KMS-11 (cell line): ENCODE results near the gene AATF.
"Not testable (repeated sequence)": the region's sequence is repeated elsewhere in the genome, so short reads cannot be mapped to it uniquely, and the experiment has no call there.

Experiments used
- H2AFZ ChIP-seq: fragments of 200-600 bp; sonication (generic); 2 replicates; pipeline ENCODE4 v1.6.1; 2016; ENCODE audit warnings: antibody characterized with exemption, mixed run types, low read depth
- H3K27ac ChIP-seq: fragments of 200-600 bp; sonication (generic); 2 replicates; pipeline ENCODE4 v1.6.1; 2016; ENCODE audit warnings: mild to moderate bottlenecking, mixed run types
- H3K27me3 ChIP-seq: fragments of 200-600 bp; sonication (generic); 2 replicates; pipeline ENCODE4 v1.6.1; 2017; ENCODE audit warnings: mild to moderate bottlenecking, low read depth, mixed run types, moderate library complexity; ENCODE audit not compliant: insufficient read depth
- H3K36me3 ChIP-seq: fragments of 200-600 bp; sonication (generic); 2 replicates; pipeline ENCODE4 v1.6.1; 2017; ENCODE audit warnings: mild to moderate bottlenecking, mixed run types; ENCODE audit not compliant: insufficient read depth
- H3K4me1 ChIP-seq: fragments of 200-600 bp; sonication (generic); 2 replicates; pipeline ENCODE4 v1.6.1; 2016; ENCODE audit warnings: mild to moderate bottlenecking, low read depth, mixed run types; ENCODE audit not compliant: poor library complexity, severe bottlenecking
- H3K4me2 ChIP-seq: fragments of 200-600 bp; sonication (generic); 2 replicates; pipeline ENCODE4 v1.7.0; 2016; ENCODE audit warnings: mild to moderate bottlenecking, mixed run types
- H3K4me3 ChIP-seq: fragments of 200-600 bp; sonication (generic); IDR thresholded peaks from 2 replicates; pipeline ENCODE4 v1.6.1; 2017; ENCODE audit warnings: low read depth, low read length, mixed read lengths; ENCODE audit not compliant: insufficient read depth
- H3K79me2 ChIP-seq: fragments of 200-600 bp; sonication (generic); 2 replicates; pipeline ENCODE4 v1.6.1; 2016; ENCODE audit warnings: low read depth, mixed run types; ENCODE audit not compliant: insufficient read depth
- H3K9ac ChIP-seq: fragments of 200-600 bp; sonication (generic); 2 replicates; pipeline ENCODE4 v1.6.1; 2016; ENCODE audit warnings: mild to moderate bottlenecking, mixed run types
- H4K20me1 ChIP-seq: fragments of 200-600 bp; sonication (generic); 2 replicates; pipeline ENCODE4 v1.6.1; 2016; ENCODE audit warnings: mild to moderate bottlenecking, mixed run types; ENCODE audit not compliant: insufficient read depth
- CTCF ChIP-seq: fragments of 200-600 bp; sonication (generic); conservative IDR thresholded peaks from 2 replicates; pipeline ENCODE4 v1.6.1; 2017; ENCODE audit warnings: low read depth, mild to moderate bottlenecking, antibody characterized with exemption, low read length, moderate library complexity, mixed read lengths

Gene AATF

GRCh38 chr17:37067555-37068111 lies 118.9 kb downstream of the AATF start:
- Histone ChIP-seq H3K27ac (no peak overlapping the region), H3K4me3 (no peak overlapping the region), H3K4me2 (no peak overlapping the region), H2AFZ (no peak overlapping the region), H4K20me1 (no peaks in the 10 kb centered on the region), H3K79me2 (no peaks in the 10 kb centered on the region), H3K4me1 (peaks cover 6% of the 10 kb centered on the region), H3K27me3 (no peaks in the 10 kb centered on the region), H3K36me3 (no peaks in the 10 kb centered on the region), H3K9ac (no peak overlapping the region)
- no peak for TF ChIP-seq CTCF

- Histone ChIP-seq H3K36me3 (no peaks in the 10 kb centered on the region), H3K4me1 (peaks cover 6% of the 10 kb centered on the region), H4K20me1 (no peaks in the 10 kb centered on the region), H3K4me3 (no peak overlapping the region), H3K79me2 (no peaks in the 10 kb centered on the region), H3K4me2 (no peak overlapping the region), H2AFZ (no peak overlapping the region), H3K9ac (no peak overlapping the region), H3K27me3 (no peaks in the 10 kb centered on the region), H3K27ac (no peak overlapping the region)
- no peak for TF ChIP-seq CTCF
These were observed 119.5 kb downstream of the AATF start for GRCh38 chr17:37068266-37068665.

GRCh38 chr17:37069087-37069486 lies 120.3 kb downstream of the AATF start:
- Histone ChIP-seq H3K27me3 (no peaks in the 10 kb centered on the region), H4K20me1 (no peaks in the 10 kb centered on the region), H3K36me3 (no peaks in the 10 kb centered on the region), H2AFZ (no peak overlapping the region), H3K27ac (no peak overlapping the region), H3K4me1 (peaks cover 6% of the 10 kb centered on the region), H3K4me3 (no peak overlapping the region), H3K4me2 (no peak overlapping the region), H3K79me2 (no peaks in the 10 kb centered on the region), H3K9ac (no peak overlapping the region)
- TF ChIP-seq CTCF: no peak

GRCh38 chr17:37073464-37073863 lies 124.7 kb downstream of the AATF start:
- H3K9ac ChIP-seq, H3K36me3 ChIP-seq, H3K27ac ChIP-seq, H3K27me3 ChIP-seq, H3K4me2 ChIP-seq, H3K4me1 ChIP-seq, H3K4me3 ChIP-seq, H2AFZ ChIP-seq, H3K79me2 ChIP-seq, H4K20me1 ChIP-seq: not testable (repeated sequence)

GRCh38 chr17:37079065-37079708 lies 130.4 kb downstream of the AATF start:
- Histone ChIP-seq H3K36me3 (no peaks in the 10 kb centered on the region), H3K4me3 (no peak overlapping the region), H3K27ac (no peak overlapping the region), H3K4me2 (no peak overlapping the region), H3K9ac (no peak overlapping the region), H3K4me1 (no peaks in the 10 kb centered on the region), H4K20me1 (no peaks in the 10 kb centered on the region), H3K79me2 (no peaks in the 10 kb centered on the region), H2AFZ (no peak overlapping the region), H3K27me3 (no peaks in the 10 kb centered on the region)
- TF ChIP-seq CTCF: no peak
